Limb (tissue), 2 donors: ENCODE data around the gene KCTD5.
"Not testable (repeated sequence)": the region's sequence is repeated elsewhere in the genome, so short reads cannot be mapped to it uniquely, and the experiment has no call there.

Source experiments
- DNase-seq, 2 donors: peaks; one replicate each; pipeline ENCODE4 v3.0.0-alpha.2; 2016; ENCODE audit errors: extremely low spot score in 2 of 2

KCTD5 gene

DNA sequence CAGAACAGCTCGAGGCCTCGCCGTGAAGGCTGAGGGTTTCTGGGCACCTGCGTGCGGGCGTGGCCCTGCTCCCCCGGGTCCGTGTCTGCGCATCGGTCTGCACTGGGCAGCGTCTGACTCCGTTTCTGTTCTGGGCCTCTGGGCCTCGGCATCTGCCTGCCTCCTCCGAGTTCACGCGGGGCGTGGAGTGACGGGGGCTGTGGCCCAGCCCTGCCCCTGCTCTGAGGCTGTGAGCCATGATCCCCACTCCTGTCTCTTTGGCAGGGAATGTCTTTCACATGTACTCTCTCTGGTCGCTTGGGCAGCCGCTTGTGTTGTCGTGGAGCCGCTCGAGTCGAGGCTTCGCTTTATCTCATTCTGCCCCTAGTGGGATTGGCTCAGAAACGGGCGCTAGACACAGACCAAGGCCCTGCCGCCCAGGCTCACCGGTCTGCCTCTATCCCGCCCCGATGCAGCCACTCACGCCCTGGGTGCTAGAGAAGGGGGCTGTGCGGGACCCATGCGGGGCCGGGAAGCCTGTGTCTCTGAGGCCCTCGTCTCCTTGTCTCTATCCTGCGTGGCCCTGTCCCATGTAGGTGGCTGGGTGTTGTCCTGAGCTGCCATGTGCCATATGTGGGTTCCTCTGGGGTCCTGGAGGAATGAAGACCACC lies 14.4 kb downstream of the KCTD5 start:
- DNase-seq, result not testable (repeated sequence)

DNA sequence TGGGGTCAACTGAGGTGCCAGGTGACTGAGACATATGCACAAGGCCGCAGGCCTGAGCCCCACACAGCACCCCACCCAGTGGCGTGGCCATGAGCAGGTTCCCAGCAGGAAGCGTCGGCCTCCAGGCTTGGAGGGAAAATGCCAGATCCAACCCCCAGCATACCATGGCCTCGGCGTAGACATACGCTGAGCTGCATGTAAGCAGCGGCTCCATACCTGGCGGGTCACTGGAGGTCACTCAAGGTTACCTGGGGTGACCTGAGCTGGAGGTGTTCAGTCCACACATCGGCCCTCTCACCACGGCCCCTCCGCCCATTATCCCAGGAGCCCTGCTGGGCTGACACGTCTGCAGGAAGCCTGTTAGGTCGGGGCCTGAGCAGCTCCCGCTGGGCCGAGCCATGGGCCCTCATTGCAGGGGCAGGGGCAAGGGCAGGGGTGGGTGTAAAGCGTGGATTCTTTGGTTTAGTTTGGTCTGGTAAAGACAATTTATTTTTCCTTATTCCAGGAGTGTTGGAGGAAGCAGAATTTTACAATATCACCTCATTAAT lies 15.2 kb downstream of the KCTD5 start:
- DNase-seq, result no peak

DNA sequence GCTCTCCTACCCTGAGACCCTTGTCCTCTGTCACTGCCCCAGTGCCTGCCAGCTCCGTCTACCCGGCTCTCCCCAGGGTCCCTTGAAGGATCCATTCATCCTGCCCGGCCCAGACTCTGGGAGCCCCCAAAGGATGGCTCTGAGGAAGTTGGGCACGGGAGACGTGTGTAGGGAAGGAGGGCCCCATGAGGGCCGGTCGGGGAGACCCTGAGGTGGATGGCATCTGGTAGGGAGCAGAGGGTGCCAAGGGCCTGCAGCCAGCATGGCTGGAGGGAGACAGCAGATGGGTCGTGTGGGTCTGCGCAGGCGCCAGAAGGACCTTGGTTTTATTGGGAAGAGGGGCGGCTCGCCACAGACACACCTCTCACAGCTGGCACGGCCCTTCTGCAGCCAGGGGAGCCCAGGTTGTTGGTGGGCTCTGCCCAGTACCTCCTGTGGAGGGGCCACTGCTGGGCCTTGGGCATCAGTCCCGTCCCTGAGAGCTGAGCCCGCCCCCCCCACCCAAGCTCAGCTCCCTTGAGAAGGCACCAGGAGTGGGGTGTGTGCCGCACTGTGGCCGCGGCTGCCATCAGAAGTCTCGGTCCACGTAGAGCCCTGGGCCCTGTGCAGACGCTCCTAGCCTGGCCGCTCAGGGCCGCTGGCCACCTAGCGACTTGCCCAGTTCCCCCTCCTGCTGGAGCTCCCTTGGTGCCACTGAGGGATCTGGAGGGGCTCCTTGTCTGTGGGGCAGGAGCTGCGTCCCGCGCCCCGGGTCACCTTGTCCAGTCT lies 16.0 kb downstream of the KCTD5 start:
- no peak for DNase-seq

DNA sequence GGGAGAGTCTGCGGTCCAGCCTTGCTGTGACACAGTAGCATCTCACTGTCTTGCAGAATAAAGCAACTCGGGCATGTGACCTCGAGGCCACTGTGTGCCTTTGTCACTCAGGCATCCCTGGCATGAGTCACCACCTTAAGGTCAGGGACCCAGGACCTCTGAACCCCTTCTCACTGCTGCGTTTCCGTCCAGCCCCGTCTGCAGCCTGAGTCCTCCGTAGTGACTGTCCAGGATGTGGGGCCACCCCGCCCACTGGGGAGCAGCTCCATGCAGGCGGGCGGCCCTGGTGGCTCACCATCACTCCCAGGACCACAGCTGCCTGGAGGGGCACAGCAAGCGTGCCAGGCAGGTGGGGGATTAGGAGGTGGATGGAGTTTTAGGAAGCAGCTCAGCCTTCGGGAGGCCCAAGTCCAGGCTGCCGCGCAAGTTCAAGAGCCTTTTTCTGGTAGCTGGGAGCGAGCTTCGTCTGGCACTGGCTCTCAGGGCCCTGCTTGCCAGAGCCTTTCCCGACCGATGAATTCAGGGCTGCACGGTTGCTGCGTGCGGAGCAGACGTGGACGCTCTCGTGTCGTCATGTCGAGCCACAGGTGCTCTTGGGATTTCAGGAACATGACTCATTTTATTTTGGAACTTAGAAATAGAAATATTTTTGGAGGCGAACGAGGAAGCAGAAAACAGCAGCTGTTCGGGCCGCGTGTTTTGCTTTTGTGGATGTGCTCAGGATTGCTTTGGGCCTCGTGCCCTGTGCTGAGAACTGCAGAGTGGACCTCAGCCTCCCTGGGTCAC lies 16.8 kb downstream of the KCTD5 start:
- DNase-seq, result no peak

DNA sequence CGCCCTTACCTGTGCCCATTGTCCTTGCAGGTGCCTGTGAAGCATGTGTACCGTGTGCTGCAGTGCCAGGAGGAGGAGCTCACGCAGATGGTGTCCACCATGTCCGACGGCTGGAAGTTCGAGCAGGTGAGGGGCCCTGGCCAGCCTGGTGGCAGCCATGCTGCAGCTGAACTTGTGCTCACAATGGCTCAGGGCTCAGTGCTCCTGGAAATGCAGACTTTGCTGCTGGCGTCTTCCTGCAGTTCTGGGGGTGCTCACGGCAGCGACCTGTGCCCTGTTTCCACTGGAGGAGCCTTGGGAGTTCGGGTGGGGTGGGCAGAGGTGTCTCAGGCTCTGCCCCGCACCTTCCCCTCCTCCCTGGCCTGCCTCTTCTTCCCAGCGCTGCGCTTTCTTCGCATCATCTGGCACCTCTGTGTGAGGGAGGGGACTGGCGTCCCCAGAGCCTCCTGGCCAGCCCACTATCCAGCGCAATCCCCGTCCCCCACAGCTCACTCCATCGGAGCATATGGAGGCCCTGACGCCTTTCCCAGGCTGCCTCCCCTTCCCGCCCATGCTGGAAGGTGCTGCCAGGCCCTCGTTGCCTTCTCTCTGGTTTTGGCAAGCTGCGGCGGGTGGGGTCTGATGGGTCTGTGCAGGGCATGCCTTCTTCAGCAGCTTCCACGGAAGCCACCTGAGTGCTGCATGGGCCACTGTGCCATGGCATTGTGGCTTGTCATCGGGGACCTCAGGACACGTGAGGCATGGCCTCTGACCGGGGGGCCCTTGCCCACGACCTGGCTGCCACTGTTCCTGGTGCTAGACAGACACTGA lies 17.7 kb downstream of the KCTD5 start:
- DNase-seq, result no peak

DNA sequence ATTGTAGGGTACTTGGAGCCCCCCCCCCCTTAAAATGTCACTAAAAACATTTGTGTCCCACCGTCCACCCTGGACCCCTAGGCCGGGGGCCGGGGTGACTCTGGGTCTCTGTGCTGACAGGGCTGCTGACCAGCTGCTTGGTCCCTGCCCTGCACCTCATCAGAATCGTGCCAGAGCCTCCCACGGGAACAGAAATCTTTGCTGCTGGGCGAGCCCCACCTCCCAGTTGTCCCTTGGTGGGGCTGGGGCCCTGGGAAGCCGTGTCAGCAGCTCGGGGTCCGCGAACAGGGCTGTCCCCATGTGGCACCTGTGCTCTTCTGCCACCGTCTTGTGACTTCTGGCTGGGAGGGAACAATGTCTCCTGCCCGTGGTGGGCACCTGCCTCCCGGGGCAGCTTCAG lies 18.5 kb downstream of the KCTD5 start:
- DNase-seq, result no peak

DNA sequence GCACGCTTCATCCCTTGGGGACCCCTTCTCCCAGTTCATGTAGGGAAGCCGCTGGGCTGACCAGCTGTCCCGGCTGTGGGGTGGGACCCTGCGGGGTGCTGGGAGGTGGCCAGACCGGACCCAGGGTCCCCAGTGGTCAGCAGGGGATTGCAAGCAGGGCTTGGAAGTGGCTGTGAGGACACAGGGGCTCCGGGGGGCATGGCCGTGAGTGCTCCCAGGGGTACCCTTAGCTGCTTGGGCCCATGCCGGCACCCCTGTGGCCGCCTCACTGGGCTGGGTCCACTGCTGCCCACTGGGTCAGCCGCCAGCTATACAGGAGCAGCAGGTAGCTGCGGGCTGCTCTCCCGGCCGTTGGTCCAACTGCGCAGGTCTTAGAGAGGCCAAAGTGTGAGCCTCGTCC lies 18.9 kb downstream of the KCTD5 start:
- no peak for DNase-seq

DNA sequence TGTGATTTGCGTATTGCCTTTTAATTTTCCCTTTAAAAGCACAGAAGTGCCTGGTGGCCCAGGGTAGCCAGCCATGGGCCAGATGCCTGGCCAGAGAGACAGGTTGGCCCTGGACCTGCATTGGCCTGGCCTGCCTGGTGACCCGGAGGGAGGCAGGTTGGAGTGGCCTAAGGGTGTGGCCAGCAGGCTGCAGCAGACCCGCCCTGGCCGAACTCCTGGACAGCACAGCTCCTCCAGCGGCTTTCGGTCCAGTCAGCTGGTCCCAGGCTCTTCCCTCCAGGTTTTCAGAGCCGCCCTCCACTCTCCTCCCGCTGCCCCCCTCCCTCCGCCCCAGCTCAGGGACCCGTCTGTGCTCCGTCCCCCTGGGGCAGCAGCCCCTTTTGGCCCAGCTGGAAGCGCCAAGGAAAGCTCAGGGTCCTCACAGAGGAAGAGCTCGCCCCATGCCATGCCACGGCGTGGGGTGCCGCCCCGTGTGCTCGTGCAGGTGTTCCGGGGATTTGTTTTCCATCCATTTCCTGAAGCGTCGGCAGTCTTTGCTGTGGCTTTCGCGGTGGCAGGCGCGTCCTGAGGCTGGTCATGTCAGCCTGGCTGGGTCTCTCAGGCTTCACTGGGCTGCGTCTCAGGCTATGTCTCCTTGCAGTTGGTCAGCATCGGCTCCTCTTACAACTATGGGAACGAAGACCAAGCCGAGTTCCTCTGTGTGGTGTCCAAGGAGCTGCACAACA lies 19.6 kb downstream of the KCTD5 start:
- no peak for DNase-seq

DNA sequence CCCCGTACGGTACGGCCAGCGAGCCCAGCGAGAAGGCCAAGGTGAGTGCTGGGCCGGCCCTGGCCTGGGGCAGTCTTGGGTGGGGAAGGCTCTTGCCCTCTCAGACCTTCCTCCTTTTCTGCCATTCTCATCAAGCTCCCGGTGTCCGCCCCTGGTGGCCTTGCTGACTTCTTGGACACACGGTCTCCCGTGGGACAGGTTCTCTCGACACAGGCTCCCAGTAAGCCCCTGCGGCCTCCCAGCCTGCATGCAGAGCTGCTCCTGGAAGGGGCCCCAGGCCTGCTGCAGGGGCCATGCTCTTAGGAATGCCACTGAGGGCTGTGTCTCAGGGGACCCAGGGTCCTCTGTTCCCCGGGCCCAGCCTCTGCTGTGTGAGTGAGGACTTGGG lies 20.1 kb downstream of the KCTD5 start:
- no peak for DNase-seq

DNA sequence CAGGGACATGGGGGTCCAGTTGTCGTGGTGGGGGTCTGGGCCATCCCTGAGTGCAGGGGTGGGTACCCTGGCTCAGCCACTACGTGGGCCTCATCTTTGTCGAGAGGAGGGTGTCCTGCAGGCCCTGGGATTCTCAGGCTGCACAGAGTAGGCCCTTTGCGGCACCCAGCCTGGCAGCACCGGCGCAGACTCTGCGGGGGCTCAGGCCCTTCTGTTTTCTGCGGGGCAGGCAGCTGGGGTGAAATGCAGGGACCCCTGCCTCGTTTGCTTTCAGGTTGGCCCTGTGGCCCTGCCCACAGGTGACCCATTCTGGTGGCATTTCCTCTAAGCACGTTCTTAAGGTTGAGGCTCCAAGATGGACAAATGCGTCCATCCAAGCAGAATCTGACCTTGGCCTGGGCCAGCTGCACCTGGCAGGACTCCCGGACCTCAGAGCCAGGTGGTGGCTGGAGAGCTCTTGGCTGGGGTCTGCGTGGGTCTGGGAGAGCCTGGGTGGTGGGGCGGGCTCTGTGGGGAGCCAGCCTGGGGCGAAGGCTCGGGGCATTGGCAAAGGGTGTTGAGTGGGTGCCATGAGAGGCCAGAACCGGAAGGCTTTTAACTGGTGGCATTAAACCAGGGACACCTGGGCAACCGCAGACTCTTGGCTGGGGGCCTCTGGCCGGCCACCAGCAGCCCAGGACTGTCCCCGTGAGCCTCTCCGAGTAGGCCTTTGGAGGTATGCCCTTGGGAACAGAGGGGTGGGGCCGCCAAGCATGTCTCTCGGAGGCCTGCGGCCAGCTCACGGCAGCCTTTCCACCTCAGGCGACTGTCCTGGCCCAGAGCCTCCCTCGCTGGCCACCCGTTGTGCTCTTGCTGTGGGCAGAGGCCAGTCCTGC lies 20.8 kb downstream of the KCTD5 start:
- no peak for DNase-seq

DNA sequence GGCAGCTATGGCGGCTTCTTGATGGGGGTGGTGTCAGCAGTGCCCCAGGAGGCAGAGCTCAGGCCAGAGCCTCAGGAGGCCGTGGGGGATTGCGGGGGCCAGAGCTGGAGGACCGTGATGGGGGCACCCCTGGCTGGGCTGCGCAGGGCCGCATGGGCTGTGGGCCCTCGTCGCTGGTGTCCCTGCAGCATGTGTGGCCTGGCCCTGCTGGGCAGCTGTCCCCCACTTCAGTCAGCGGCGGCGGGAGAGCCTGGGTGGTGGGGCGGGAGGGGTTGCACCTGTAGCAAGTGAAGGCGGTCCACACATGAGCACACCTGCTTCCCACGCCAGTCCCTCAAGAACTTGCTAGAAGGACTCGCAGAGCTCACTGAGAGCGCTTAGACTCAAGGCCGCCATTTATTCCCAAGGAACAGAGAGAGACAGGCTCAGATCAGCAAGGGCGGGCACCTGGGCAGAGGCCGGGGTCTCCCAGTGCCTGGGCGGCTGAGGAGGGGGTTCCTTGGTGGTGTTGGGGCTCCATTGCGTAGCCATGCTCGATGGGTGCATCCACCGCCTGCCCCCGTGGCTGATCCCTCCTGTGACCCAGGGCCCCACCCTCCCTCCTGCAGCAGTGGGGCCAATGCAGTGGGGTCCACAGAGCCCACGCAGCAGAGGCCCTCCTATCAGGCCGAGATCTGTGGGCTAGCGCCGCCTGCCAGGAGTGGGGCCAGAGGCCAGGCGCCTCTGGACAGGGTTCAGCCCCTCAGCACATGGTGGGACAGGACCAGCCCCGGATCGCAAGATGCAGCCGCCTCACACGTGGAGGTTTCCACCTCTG lies 22.1 kb downstream of the KCTD5 start:
- DNase-seq, result no peak

DNA sequence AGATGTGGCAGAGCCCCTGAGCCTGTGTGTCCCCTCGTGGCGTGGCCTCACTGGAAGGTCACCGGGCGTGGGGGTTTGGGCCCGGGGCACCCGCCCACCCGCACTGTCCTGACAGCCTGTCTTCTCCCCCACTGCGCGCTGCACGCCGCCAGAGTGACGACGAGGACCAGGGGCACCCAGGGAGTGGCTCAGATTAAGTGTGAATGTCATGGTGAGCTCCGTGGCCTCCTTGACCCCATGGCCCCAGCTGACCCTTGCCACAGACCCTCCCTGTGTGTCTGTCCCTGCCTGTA lies 22.6 kb downstream of the KCTD5 start:
- no peak for DNase-seq

DNA sequence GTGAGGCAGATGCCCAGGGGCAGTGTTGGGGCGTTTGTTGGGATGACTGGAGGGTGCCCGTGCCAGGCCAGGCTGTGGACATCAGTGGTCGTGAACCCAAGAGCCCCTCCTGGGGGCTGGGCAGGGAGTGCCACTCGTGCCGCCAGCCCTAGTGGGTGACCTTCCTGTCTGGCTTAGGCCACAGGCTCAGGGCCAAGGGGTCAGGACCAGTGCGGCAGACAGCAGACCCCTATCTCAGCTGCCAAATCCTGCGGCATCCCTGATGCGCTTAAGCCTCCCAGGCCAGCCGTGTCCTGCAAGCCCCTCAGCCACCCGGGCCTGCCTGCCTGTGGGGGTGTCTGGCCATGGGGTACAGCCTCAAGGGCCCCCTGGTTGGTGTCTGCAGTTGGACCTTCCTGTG lies 23.0 kb downstream of the KCTD5 start:
- no peak for DNase-seq

DNA sequence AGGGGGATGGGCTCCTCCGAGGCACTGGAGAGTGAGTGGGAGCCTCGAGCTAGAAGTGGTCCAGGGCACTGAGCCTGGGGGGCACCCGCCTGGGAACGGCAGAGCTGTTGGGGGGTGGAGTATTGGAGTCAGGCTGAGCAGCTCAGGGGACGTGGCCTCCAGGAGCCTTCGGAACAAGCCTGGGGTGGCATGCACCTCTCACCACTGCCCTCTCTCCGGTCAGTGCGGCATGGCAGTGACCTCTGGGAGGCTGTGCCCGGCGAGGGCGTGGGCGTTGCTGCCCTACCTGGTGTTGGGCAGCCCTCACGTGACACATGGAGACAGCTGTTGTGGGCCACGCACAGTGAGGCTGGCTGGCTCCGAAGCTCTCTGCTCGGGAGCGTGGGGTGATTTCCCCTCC lies 23.8 kb downstream of the KCTD5 start:
- DNase-seq, result no peak

DNA sequence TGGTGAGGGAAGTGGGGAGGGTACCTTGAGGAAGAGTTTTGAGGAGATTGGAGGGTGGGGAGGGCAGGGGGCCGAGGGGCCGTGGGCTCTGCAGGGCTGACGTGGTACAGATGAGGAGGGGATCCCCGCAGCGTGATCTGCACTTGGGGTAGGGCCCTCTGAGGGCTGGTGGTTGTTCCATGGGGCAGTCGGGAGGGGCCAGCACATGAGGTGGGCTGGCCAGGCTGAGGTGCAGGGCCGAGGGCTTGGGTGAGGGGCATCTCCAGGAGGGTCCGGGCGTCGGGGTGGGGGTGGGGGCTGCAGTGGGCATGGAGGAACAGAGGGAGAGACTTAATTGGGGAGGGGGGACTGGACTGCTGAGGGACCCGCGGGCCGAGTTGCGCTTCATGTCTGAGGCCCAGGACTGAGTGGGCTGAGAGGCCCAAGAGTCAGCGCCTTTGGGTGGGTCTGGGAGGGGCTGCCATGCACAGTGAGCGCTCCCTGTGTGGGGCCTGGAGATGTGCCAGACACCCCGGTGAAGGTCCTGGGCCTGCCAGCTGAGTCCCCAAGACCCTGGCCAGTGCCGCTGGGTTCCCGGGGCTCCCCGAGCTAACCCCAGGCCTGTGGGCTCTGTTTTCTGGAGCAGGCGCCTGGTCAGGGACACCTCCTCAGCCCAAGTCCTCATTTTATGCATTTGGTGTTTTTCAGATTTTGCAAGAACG lies 24.4 kb downstream of the KCTD5 start:
- DNase-seq, result no peak

DNA sequence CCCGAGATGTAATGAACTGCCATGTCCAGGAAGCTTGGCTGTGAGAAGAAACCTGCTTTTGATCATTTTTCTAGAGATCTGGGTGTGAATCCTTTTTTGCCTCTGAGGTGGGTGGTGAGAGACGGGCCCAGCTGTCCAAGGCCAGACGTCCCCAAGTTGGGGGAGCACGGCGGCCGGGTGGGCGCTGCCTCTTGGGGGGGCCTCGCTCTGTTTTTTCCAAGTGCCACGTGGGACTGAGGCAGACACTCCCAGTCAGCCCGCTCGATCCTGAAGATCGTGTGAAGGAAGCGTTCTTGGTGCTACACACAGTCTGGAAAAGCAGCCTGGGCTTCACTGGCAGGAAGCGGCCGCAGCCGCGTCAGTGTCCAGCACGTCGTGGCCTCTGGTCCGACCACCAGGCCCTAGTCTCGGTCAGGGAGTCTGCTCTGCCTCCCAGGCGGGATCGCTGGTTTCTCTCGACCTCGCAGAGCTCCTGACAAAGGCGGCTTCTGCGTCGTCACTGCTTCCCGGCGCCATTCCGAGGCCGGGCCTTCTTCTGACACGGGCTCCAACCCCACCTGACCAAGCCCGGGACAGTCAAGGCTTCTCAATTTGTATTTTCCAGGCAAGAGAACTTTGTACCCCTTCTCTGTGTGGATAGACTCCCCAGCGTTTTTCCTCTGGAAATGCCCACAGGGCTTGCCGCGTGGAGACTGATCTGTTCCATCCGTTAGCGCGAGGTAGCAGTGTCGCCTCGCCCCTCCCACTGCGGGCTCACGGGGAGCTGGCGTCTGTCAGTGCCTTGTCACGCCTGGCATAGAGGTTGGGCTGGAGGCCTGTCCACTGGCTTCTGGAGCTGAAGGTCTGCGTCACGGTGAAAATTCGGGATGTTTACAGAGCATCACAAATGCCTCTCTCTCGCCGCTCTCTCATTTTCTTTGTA lies 25.3 kb downstream of the KCTD5 start:
- no peak for DNase-seq

DNA sequence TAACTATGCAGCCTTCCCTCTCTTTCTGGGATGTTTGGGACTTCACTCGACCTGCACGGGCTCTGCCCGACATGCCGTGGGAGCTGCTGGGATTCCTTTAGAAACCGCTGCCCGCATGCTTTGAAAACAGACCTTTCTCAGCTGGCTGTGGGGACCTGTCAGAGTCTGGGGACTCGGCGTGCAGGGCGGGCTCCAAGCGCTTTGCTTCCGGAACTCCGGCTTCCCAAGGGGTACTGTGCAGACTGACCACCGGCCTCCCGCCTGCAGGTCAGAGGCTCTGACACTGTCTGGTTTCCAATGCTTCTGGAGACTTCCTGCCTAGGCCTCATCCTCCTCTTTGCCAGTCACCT lies 25.9 kb downstream of the KCTD5 start:
- DNase-seq, result no peak
